Measurements from ENCODE around the gene TLR9.

GRCh38 chr3:52197499-52197841, 28.0 kb downstream of the TLR9 start:
- no peak for TF ChIP-seq POLR2A (IDR thresholded peaks at IDR 0.05)
- TF ChIP-seq CTCF (IDR thresholded peaks at IDR 0.05), result no peak
